Stomach smooth muscle (tissue), 2 donors: ENCODE data around the gene USP24.
A peak's percentile ranks its signal among the peaks of the same experiment; 100 is the strongest.

Source experiments
- H3K27ac ChIP-seq: one replicate; pipeline ENCODE4 v1.7.0; 2013; ENCODE audit warnings: mild to moderate bottlenecking, low read length, inconsistent platforms
- H3K27me3 ChIP-seq, 2 donors: one replicate each; pipeline ENCODE4 v1.7.0; 2013; ENCODE audit warnings: low read length in 2 of 2; ENCODE audit not compliant: insufficient read depth in 2 of 2, control insufficient read depth in 1 of 2
- H3K36me3 ChIP-seq, 2 donors: one replicate each; pipeline ENCODE4 v1.7.0; 2013; ENCODE audit warnings: low read length in 2 of 2; ENCODE audit not compliant: control insufficient read depth in 2 of 2, insufficient read depth in 2 of 2
- H3K4me1 ChIP-seq: one replicate; pipeline ENCODE4 v1.7.0; 2013; ENCODE audit warnings: low read length; ENCODE audit not compliant: control insufficient read depth, insufficient read depth
- H3K4me3 ChIP-seq, 2 donors: one replicate each; pipeline ENCODE4 v1.7.0; 2013; ENCODE audit warnings: low read length in 2 of 2
- H3K9ac ChIP-seq, 2 donors: one replicate each; pipeline ENCODE4 v1.7.0; 2013; ENCODE audit warnings: low read length in 2 of 2, mild to moderate bottlenecking in 1 of 2
- H3K9me3 ChIP-seq, 2 donors: one replicate each; pipeline ENCODE4 v1.7.0; 2013; ENCODE audit warnings: low read length in 2 of 2; ENCODE audit not compliant: control insufficient read depth in 2 of 2
- donor health status: healthy.
- donor health status: Pancreatic carcinoma.

USP24 gene

DNA sequence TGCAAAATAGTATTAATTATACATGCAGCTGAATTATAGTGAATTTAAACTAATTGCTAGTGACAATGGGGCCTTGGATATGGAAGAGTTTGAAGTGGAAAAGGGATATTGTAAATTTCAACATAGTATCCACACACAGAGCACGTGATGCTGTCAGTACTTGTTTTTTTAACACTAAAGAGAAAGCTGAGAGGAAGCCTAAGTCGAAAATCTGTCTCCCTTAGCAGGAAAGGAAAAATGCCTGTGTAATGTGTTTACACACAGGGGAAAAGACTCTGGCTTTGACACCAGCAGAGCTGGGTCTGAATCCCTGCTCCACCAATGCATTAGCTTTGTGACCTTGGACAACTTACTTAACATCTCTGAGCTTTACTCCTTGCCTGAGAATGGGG is 133.3 kb downstream of the USP24 start:
- Histone ChIP-seq H3K9ac (no peak overlapping the region), H3K4me1 (no peaks in the 10 kb centered on the region), H3K9me3 (no peaks in the 10 kb centered on the region), H3K27me3 (no peaks in the 10 kb centered on the region), H3K27ac (no peak overlapping the region), H3K4me3 (no peak overlapping the region), H3K36me3 (peaks cover 59 to 70% of the 10 kb centered on the region in 2 donors)

DNA sequence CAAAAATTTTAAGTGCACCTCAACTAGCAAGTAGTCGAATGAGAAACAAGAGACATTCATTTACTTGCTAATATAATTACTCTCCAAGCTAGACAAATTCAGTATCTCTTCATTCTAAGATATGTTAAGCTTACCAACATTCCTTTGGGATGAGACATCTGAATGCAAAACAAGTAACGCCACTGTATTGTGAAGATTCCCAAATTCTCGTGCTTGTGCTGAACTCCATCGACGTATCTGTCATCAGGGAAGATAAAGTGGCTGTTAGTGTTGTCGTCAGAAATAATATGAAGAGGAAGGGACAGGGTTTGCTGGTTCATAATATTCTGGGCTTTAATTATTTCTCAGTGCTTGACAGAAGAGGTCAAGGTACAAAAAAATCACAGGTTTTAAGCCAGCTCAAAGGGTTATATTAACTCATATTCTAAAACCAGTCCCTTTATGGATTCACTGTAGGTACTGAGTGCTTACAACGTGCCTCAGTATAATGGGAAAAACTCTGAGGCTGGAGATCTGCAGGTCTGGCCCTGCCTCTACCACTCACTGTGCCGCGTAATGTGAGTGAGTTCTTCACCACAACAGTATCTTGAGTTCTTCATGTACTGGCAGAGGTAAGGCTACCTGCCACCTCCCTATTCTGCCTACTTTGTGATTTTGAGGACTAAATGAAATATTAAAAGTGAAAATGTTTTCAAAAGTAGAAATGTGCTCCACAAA is 133.8 kb downstream of the USP24 start:
- Histone ChIP-seq H3K9ac (no peak overlapping the region), H3K27me3 (no peaks in the 10 kb centered on the region), H3K4me1 (no peaks in the 10 kb centered on the region), H3K4me3 (no peak overlapping the region), H3K36me3 (peaks cover 64 to 72% of the 10 kb centered on the region in 2 donors), H3K9me3 (no peaks in the 10 kb centered on the region), H3K27ac (no peak overlapping the region)

DNA sequence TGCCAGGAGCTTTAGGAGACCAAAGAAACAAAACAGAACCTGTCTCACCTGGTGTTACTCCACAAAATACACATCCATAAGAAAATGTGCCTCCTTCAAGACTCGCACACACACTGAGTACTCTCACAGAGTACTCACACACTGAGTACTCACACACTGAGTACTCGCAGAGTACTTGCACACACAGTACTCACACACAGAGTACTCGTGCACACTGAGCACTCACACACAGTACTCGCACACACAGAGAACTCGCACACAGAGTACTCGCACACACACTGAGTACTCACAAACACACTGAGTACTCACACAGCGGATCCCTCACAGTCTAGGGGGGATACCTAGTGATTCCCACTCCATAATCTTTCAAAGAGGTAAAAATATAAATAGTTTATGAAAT is 135.5 kb downstream of the USP24 start:
- Histone ChIP-seq H3K9me3 (no peaks in the 10 kb centered on the region), H3K9ac (no peak overlapping the region), H3K4me1 (no peaks in the 10 kb centered on the region), H3K27me3 (no peaks in the 10 kb centered on the region), H3K27ac (no peak overlapping the region), H3K36me3 (peaks cover 53 to 65% of the 10 kb centered on the region in 2 donors), H3K4me3 (no peak overlapping the region)

DNA sequence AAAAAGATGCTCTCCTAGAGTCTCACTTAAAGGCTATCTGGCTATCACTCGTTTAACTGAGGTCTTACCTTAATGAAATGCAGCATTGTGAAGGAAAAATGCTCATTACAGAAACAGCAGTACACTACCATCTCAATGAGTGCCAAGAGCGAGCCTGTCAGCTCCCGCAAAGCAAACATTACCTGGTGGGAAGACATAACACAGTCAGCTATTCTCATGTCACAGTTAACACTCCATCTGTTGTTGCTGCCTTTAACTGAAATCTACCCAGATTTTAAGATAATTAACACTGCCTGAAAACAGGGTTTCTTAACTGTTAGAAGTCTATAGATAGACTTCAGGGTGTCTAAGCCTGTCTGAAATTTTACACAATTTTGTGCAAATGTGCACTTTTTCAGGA is 136.7 kb downstream of the USP24 start:
- H3K9me3 ChIP-seq, result no peaks in the 10 kb centered on the region
- H3K27ac ChIP-seq, result no peak overlapping the region
- no peaks in the 10 kb centered on the region for H3K27me3 ChIP-seq
- no peak overlapping the region for H3K4me3 ChIP-seq
- H3K9ac ChIP-seq, result no peak overlapping the region
- peaks cover 49 to 61% of the 10 kb centered on the region in 2 donors for H3K36me3 ChIP-seq
- H3K4me1 ChIP-seq, result no peaks in the 10 kb centered on the region

DNA sequence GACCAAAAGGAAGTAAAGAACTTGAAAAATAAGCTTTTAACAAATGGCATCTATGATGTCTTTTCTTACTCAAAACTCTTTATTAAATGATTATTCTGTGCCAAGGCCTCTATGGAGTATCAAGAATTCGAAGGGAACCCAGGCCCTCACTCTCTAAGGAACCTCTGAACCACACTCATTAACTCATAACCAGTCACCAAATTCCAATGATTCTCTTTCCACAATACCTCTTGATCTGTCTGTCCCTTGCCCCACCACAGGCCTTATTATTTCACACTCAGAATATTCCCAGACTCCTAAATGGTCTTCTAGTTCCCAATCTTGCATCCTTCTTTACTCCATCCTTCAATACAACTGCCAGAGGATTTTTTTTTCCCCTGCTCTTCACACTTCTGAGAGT is 138.8 kb downstream of the USP24 start:
- Histone ChIP-seq H3K4me3 (no peak overlapping the region), H3K27me3 (no peaks in the 10 kb centered on the region), H3K9me3 (no peaks in the 10 kb centered on the region), H3K9ac (no peak overlapping the region), H3K27ac (no peak overlapping the region), H3K36me3 (peaks cover 60 to 71% of the 10 kb centered on the region in 2 donors), H3K4me1 (no peaks in the 10 kb centered on the region)

DNA sequence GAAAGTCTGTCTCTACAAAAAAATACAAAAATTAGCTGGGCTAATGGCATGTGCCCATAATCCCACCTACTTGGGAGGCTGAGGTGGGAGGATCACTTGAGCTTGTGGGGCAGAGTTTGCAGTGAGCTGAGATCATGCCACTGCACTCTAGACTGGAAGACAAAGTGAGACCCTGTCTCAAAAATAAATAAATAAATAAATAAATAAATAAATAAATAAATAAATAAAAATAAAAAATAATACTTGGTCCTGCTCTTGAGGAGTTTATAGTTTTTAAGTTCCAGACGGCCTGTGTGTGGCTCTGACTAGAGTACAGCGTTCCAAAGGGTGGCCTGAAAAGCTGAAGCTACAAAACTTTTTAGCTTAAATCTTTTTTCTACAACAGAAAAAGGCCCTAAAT is 140.7 kb downstream of the USP24 start:
- Histone ChIP-seq H3K9me3 (no peaks in the 10 kb centered on the region), H3K9ac (no peak overlapping the region), H3K27ac (no peak overlapping the region), H3K36me3 (peaks cover 54 to 59% of the 10 kb centered on the region in 2 donors), H3K4me1 (no peaks in the 10 kb centered on the region), H3K27me3 (no peaks in the 10 kb centered on the region), H3K4me3 (no peak overlapping the region)

DNA sequence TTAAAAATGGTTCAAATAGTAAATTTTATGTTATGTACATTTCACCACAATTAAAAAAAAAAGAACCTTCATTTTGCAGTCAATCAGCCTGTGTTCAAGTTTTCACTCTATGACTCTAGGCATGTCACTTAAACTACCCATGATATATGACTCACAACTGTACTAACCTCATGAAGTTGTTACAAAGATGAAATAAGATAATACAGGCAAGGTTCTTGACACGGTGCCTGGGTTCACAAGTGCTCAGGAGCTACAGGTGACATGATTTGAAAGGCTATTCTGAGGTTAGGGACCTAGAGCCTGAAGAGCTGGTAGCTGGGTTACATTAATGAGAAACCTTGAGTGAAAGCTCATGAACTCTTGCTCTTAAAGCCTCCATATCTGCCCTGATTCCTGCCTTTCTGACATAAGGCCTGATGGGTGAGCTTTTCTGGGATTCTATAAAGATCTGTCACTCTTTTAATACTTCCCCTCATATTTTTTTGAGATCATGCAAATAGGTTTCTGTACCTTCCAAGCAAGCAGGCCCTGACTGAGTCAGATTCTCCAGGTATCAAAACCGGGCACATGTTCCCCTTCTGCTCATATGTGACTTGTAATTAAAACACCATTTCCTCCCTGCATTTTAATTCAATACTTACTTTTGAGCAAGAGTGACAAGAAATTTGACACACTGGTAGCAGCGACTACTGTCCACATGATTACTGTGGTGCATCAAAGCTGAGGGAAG is 141.8 kb downstream of the USP24 start:
- no peaks in the 10 kb centered on the region for H3K4me1 ChIP-seq
- no peaks in the 10 kb centered on the region for H3K9me3 ChIP-seq
- no peak overlapping the region for H3K9ac ChIP-seq
- peaks cover 54 to 62% of the 10 kb centered on the region in 2 donors for H3K36me3 ChIP-seq
- H3K27me3 ChIP-seq, result no peaks in the 10 kb centered on the region
- H3K27ac ChIP-seq, result no peak overlapping the region
- no peak overlapping the region for H3K4me3 ChIP-seq

DNA sequence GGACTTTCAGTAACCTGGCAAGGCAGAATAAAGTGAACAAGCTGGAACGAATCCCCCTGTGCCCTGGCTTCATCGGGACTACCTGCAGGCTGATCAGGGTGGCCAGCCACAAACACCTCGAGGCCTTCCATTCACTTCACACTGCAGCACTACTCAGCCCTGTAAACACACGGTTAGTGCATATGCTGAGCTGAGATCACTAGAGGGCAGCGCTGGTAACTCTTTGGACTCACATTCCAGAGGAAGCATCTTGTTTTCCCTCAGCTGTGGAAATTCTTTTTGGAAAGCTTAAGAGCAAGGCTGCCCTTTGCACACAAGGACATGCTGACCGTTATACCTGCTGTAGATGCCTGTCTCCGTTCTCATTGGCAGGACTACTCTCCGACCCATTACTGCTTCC is 143.7 kb downstream of the USP24 start:
- H3K9ac ChIP-seq, result no peak overlapping the region
- peaks cover 53 to 63% of the 10 kb centered on the region in 2 donors for H3K36me3 ChIP-seq
- no peaks in the 10 kb centered on the region for H3K27me3 ChIP-seq
- no peaks in the 10 kb centered on the region for H3K4me1 ChIP-seq
- peak overlapping the region; percentile 2 for H3K27ac ChIP-seq
- H3K4me3 ChIP-seq, result no peak overlapping the region
- no peaks in the 10 kb centered on the region for H3K9me3 ChIP-seq

DNA sequence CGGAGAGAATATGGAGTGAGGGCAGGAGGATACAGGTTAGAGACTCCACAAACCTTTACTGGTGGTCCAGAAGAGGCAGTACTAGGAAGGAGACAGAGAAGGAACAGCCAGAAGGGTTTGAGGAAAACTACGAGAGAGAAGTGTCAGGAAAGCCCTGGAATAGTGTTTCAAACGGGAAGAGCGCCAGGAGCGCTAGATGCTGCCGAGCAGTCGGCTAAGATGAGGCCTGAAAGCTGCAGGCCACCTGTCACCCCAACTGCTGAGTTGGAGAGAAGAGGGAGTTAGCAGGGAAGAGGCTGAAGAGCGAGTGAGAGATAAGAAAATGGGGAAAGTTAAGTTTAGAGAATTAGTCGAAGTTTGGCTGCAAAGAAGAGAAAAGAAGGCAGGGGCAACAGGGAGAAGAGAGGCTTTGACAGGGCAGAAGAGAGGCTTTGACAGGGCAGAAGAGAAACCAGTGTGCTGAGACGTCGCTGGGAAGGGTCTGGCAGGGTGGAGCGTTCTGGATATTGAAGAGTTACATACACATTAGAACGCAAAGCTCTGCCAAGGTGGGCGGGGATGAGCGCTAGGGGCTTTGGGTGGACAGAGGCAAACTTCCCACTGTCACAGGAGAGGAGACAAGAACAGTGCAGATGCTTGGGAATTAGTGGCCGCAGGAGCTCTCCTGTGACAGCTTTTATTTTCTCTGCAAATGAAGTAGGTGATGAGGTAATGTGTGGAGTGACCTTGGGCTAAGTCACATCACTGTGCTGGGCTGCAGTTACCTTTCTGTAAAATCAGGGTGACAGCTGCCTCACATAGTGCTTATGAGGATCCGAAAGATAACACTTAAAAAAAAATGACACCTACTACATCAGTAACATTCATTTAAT is 144.6 kb downstream of the USP24 start:
- peaks cover 50 to 61% of the 10 kb centered on the region in 2 donors for H3K36me3 ChIP-seq
- no peak overlapping the region for H3K9ac ChIP-seq
- peaks cover 5% of the 10 kb centered on the region for H3K4me1 ChIP-seq
- H3K9me3 ChIP-seq, result no peaks in the 10 kb centered on the region
- H3K27me3 ChIP-seq, result no peaks in the 10 kb centered on the region
- no peak overlapping the region for H3K27ac ChIP-seq
- no peak overlapping the region for H3K4me3 ChIP-seq

DNA sequence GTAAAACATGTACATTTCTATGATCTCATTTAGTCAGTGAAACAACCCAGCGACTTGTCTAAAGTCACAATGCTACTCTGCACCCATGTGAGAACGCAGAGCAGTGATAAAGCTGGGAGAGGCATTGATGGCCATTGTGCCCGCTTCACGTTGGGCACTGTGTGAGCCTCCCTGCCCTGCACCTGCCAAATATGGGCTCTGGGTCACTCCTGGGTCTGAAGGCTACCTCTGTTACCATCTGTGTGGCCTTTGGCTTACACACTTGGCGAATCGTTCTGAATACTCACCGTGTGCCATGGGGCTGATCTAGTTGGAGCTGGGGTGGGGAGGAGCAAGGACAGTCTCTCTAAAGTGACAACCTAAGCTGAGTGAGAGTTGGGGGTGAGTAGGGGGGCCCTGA is 145.9 kb downstream of the USP24 start:
- H3K9ac ChIP-seq, result no peak overlapping the region
- no peak overlapping the region for H3K4me3 ChIP-seq
- no peak overlapping the region for H3K27ac ChIP-seq
- peaks cover 18% of the 10 kb centered on the region for H3K4me1 ChIP-seq
- peaks cover 46 to 53% of the 10 kb centered on the region in 2 donors for H3K36me3 ChIP-seq
- H3K27me3 ChIP-seq, result no peaks in the 10 kb centered on the region
- H3K9me3 ChIP-seq, result no peaks in the 10 kb centered on the region
